Naive B cell (primary cell): ENCODE results near the gene FADS2. TPM values are rescaled to one million over a fixed set of nuclear protein-coding genes. Genes with fewer than 3 reads are reported as not detected.

ENCODE experiments used
- ATAC-seq, 2 donors: fragments of 150-1000 bp; cut with Tn5 transposase; 2 replicates each; pipeline ENCODE4 v1.10.0; 2021; ENCODE audit warnings: low read depth in 2 of 2, mild to moderate bottlenecking in 2 of 2, moderate library complexity in 2 of 2
- DNase-seq: peaks from one replicate; pipeline ENCODE4 v3.0.0; 2022
- H3K27ac Mint-ChIP-seq, 6 donors: one replicate each; pipeline ENCODE4 v1.8.0; 2020 to 2022; ENCODE audit warnings: mild to moderate bottlenecking in 6 of 6, mixed read lengths in 6 of 6, moderate library complexity in 5 of 6, inconsistent platforms in 2 of 6
- H3K27me3 Mint-ChIP-seq, 3 donors: one replicate each; pipeline ENCODE4 v1.8.0; 2021 to 2022; ENCODE audit warnings: mixed read lengths in 3 of 3, mild to moderate bottlenecking in 1 of 3
- H3K36me3 Mint-ChIP-seq, 2 donors: one replicate each; pipeline ENCODE4 v1.8.0; 2020 to 2022; ENCODE audit warnings: mixed read lengths in 2 of 2, inconsistent platforms in 1 of 2, mild to moderate bottlenecking in 1 of 2
- H3K4me1 Mint-ChIP-seq, 3 donors: one replicate each; pipeline ENCODE4 v1.8.0; 2020 to 2022; ENCODE audit warnings: mixed read lengths in 3 of 3, inconsistent platforms in 1 of 3, mild to moderate bottlenecking in 1 of 3, moderate library complexity in 1 of 3
- H3K4me3 Mint-ChIP-seq, 8 donors: one replicate each; pipeline ENCODE4 v1.8.0; 2020 to 2022; ENCODE audit warnings: mild to moderate bottlenecking in 8 of 8, mixed read lengths in 8 of 8, moderate library complexity in 8 of 8, inconsistent platforms in 2 of 8
- H3K9me3 Mint-ChIP-seq, 7 donors: one replicate each; pipeline ENCODE4 v1.8.0; 2020 to 2022; ENCODE audit warnings: mixed read lengths in 7 of 7, mild to moderate bottlenecking in 5 of 7, inconsistent platforms in 2 of 7, moderate library complexity in 1 of 7
- polyA plus RNA-seq, 6 donors: library from polyadenylated mRNA; unstranded; fragments of 300-500 nt; fragmentation: Illumina TruSeq; gene quantifications; one replicate each; pipeline ENCODE4 v1.2.3, GENCODE V29; 2021; ENCODE audit warnings: low read depth in 6 of 6

Gene FADS2
- polyA plus RNA-seq, 6 donors from 2014 or later = 0.92 to 11.5 (median 2.0) TPM; not detected in 1

GRCh38 chr11:61787928-61788491, 40.1 kb upstream of the FADS2 start:
- Mint-ChIP-seq H3K36me3 (peaks cover 0 to 21% of the 10 kb centered on the region in 2 donors), H3K27me3 (no peaks in the 10 kb centered on the region), H3K4me1 (peaks cover 33 to 53% (median 50%) of the 10 kb centered on the region in 3 donors), H3K9me3 (no peaks in the 10 kb centered on the region), H3K4me3 (no peak overlapping the region), H3K27ac (peak overlapping the region in 1 of 6 donors; percentile 78)
- DNase-seq (no peak), ATAC-seq (no peak)

- DNase-seq (no peak), ATAC-seq (peak; percentile 18 to 22)
- no peaks in the 10 kb centered on the region for H3K9me3 Mint-ChIP-seq
- peak overlapping the region; percentile 83 to 98 (median 96) for H3K4me3 Mint-ChIP-seq
- H3K36me3 Mint-ChIP-seq = peaks cover 0 to 21% of the 10 kb centered on the region in 2 donors
- peaks cover 23 to 43% (median 30%) of the 10 kb centered on the region in 3 donors for H3K4me1 Mint-ChIP-seq
- H3K27me3 Mint-ChIP-seq = no peaks in the 10 kb centered on the region
- peak overlapping the region; percentile 97 to 100 (median 99) for H3K27ac Mint-ChIP-seq
These were observed 36.3 kb upstream of the FADS2 start for GRCh38 chr11:61791737-61792309.

- H3K4me3 Mint-ChIP-seq = peak within 1 kb of the TSS; percentile 83 to 98 (median 96)
- H3K4me1 Mint-ChIP-seq = peaks cover 22 to 44% (median 34%) of the 10 kb centered on the region in 3 donors
- peak; percentile 87 to 89 for ATAC-seq
- H3K9me3 Mint-ChIP-seq = no peaks in the 10 kb centered on the region
- peak within 1 kb of the TSS; percentile 97 to 100 (median 99) for H3K27ac Mint-ChIP-seq
- peak; percentile 90 for DNase-seq
- H3K36me3 Mint-ChIP-seq = peaks cover 0 to 21% of the 10 kb centered on the region in 2 donors
- no peaks in the 10 kb centered on the region for H3K27me3 Mint-ChIP-seq
These were observed 35.6 kb upstream of the FADS2 start, which contains the start of the genes FEN1 and TMEM258 for GRCh38 chr11:61792310-61793082. TSS of gene FEN1 (plus strand) at chr11:61792911. CDS start at chr11:61795362, 2,451 bp downstream. TSS of gene TMEM258 (minus strand) at chr11:61792599. CDS start at chr11:61792558, 41 bp downstream.

- peak; percentile 15 to 16 for ATAC-seq
- Mint-ChIP-seq H3K36me3 (peaks cover 0 to 19% of the 10 kb centered on the region in 2 donors), H3K9me3 (no peaks in the 10 kb centered on the region), H3K27ac (peak overlapping the region in 5 of 6 donors; percentile 97 to 100 (median 99)), H3K27me3 (no peaks in the 10 kb centered on the region), H3K4me3 (peak overlapping the region; percentile 83 to 98 (median 96)), H3K4me1 (peaks cover 22 to 44% (median 30%) of the 10 kb centered on the region in 3 donors)
- DNase-seq = no peak
These were observed 34.8 kb upstream of the FADS2 start for GRCh38 chr11:61793083-61793828.

- Mint-ChIP-seq H3K27me3 (no peaks in the 10 kb centered on the region), H3K4me1 (peaks cover 22 to 39% (median 30%) of the 10 kb centered on the region in 3 donors), H3K27ac (peak overlapping the region in 3 of 6 donors; percentile 59 to 99 (median 97)), H3K36me3 (peaks cover 0 to 13% of the 10 kb centered on the region in 2 donors), H3K9me3 (no peaks in the 10 kb centered on the region), H3K4me3 (peak overlapping the region in 7 of 8 donors; percentile 52 to 98 (median 95))
- DNase-seq = no peak
- no peak for ATAC-seq
These were observed 34.3 kb upstream of the FADS2 start for GRCh38 chr11:61793829-61794204.

- DNase-seq = no peak
- Mint-ChIP-seq H3K36me3 (peaks cover 0 to 10% of the 10 kb centered on the region in 2 donors), H3K27me3 (no peaks in the 10 kb centered on the region), H3K4me1 (peaks cover 20 to 35% (median 30%) of the 10 kb centered on the region in 3 donors), H3K4me3 (peak overlapping the region in 2 of 8 donors; percentile 47 to 48), H3K9me3 (no peaks in the 10 kb centered on the region), H3K27ac (no peak overlapping the region)
- no peak for ATAC-seq
These were observed 33.5 kb upstream of the FADS2 start for GRCh38 chr11:61794579-61794978.

- H3K4me1 Mint-ChIP-seq = peaks cover 11 to 31% (median 22%) of the 10 kb centered on the region in 3 donors
- no peak for ATAC-seq
- H3K27me3 Mint-ChIP-seq = no peaks in the 10 kb centered on the region
- H3K4me3 Mint-ChIP-seq = peak overlapping the region in 1 of 8 donors; percentile 48
- peaks cover 0 to 1% of the 10 kb centered on the region in 2 donors for H3K36me3 Mint-ChIP-seq
- no peaks in the 10 kb centered on the region for H3K9me3 Mint-ChIP-seq
- H3K27ac Mint-ChIP-seq = no peak overlapping the region
- DNase-seq = no peak
These were observed 32.6 kb upstream of the FADS2 start for GRCh38 chr11:61795459-61795858.

- Mint-ChIP-seq H3K27ac (no peak overlapping the region), H3K9me3 (no peaks in the 10 kb centered on the region), H3K4me3 (no peak overlapping the region), H3K27me3 (no peaks in the 10 kb centered on the region), H3K4me1 (peaks cover 10 to 28% (median 22%) of the 10 kb centered on the region in 3 donors), H3K36me3 (no peaks in the 10 kb centered on the region)
- no peak for DNase-seq
- ATAC-seq = no peak
These were observed 32.1 kb upstream of the FADS2 start for GRCh38 chr11:61795876-61796526.

GRCh38 chr11:61797263-61797944, 30.7 kb upstream of the FADS2 start:
- no peaks in the 10 kb centered on the region for H3K9me3 Mint-ChIP-seq
- ATAC-seq = no peak
- DNase-seq = peak; percentile 62
- H3K4me3 Mint-ChIP-seq = peak overlapping the region in 1 of 8 donors; percentile 46
- peaks cover 0 to 15% (median 12%) of the 10 kb centered on the region in 3 donors for H3K4me1 Mint-ChIP-seq
- H3K36me3 Mint-ChIP-seq = no peaks in the 10 kb centered on the region
- no peaks in the 10 kb centered on the region for H3K27me3 Mint-ChIP-seq
- H3K27ac Mint-ChIP-seq = peak overlapping the region in 2 of 6 donors; percentile 3 to 45

GRCh38 chr11:61799665-61800284, 28.3 kb upstream of the FADS2 start:
- peaks cover 0 to 9% (median 4%) of the 10 kb centered on the region in 3 donors for H3K4me1 Mint-ChIP-seq
- H3K9me3 Mint-ChIP-seq = no peaks in the 10 kb centered on the region
- H3K27me3 Mint-ChIP-seq = no peaks in the 10 kb centered on the region
- no peaks in the 10 kb centered on the region for H3K36me3 Mint-ChIP-seq
- H3K27ac Mint-ChIP-seq = peak overlapping the region in 2 of 6 donors; percentile 9 to 15
- no peak for DNase-seq
- ATAC-seq = no peak
- H3K4me3 Mint-ChIP-seq = no peak overlapping the region

- Mint-ChIP-seq H3K27me3 (no peaks in the 10 kb centered on the region), H3K9me3 (no peaks in the 10 kb centered on the region), H3K27ac (peak overlapping the region in 1 of 6 donors; percentile 56), H3K36me3 (no peaks in the 10 kb centered on the region), H3K4me3 (peak overlapping the region in 2 of 8 donors; percentile 35 to 49), H3K4me1 (peaks cover 0 to 9% (median 4%) of the 10 kb centered on the region in 3 donors)
- ATAC-seq = no peak
- no peak for DNase-seq
These were observed 27.5 kb upstream of the FADS2 start for GRCh38 chr11:61800331-61801281.
